ENCODE data around the gene FBXO41. TPM values are rescaled to one million over a fixed set of nuclear protein-coding genes. Genes with fewer than 3 reads are reported as not detected.
A peak's percentile ranks its signal among the peaks of the same experiment; 100 is the strongest.

The FBXO41 gene
- total and polyA plus RNA-seq, 9 of the 15 experiments (the other 6 are each of a cell fraction or from before 2014, with no cell fraction given) = 0.21 to 8.2 (median 3.5) TPM

GRCh38 chr2:73214120-73215035 is 69.9 kb downstream of the FBXO41 start, which contains the start of gene SMYD5 (continued):
- TF ChIP-seq ZNF134 (CRISPR knock-in tag; conservative IDR thresholded peaks at IDR 0.05) = no peak
- TF ChIP-seq CEBPB (tag; IDR thresholded peaks at IDR 0.05) = no peak
- no peak for TF ChIP-seq SETDB1 (IDR thresholded peaks at IDR 0.05; ENCODE audit: low read length)
- TF ChIP-seq SIN3B (IDR thresholded peaks at IDR 0.05; ENCODE audit: low read depth) = peak; percentile 73
- no peak for TF ChIP-seq ZC3H8 (IDR thresholded peaks at IDR 0.05)
- TF ChIP-seq MCM5 (IDR thresholded peaks at IDR 0.05; ENCODE audit: low read depth) = no peak
- TF ChIP-seq TCFL5 (CRISPR knock-in tag; conservative IDR thresholded peaks at IDR 0.05) = no peak
- no peak for TF ChIP-seq HNRNPUL1 (IDR thresholded peaks at IDR 0.05; ENCODE audit: low read length)
- TF ChIP-seq USF1 (CRISPR knock-in tag; IDR thresholded peaks at IDR 0.05) = no peak
- no peak for TF ChIP-seq NEUROD1 (IDR thresholded peaks at IDR 0.05; ENCODE audit: borderline replicate concordance, low read depth, low read length, partially characterized antibody)
- TF ChIP-seq HEY1 (CRISPR knock-in tag; IDR thresholded peaks at IDR 0.05; ENCODE audit: borderline replicate concordance) = no peak
- no peak for TF ChIP-seq ZBTB17 (CRISPR knock-in tag; IDR thresholded peaks at IDR 0.05)
- no peak for TF ChIP-seq E2F3 (CRISPR knock-in tag; IDR thresholded peaks at IDR 0.05)
- TF ChIP-seq, protein P1, sequence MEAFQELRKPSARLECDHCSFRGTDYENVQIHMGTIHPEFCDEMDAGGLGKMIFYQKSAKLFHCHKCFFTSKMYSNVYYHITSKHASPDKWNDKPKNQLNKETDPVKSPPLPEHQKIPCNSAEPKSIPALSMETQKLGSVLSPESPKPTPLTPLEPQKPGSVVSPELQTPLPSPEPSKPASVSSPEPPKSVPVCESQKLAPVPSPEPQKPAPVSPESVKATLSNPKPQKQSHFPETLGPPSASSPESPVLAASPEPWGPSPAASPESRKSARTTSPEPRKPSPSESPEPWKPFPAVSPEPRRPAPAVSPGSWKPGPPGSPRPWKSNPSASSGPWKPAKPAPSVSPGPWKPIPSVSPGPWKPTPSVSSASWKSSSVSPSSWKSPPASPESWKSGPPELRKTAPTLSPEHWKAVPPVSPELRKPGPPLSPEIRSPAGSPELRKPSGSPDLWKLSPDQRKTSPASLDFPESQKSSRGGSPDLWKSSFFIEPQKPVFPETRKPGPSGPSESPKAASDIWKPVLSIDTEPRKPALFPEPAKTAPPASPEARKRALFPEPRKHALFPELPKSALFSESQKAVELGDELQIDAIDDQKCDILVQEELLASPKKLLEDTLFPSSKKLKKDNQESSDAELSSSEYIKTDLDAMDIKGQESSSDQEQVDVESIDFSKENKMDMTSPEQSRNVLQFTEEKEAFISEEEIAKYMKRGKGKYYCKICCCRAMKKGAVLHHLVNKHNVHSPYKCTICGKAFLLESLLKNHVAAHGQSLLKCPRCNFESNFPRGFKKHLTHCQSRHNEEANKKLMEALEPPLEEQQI (IDR thresholded peaks at IDR 0.05) = no peak
- TF ChIP-seq SNRNP70 (optimal IDR thresholded peaks at IDR 0.05; ENCODE audit: low read depth, low read length) = no peak
- TF ChIP-seq CBX1 (IDR thresholded peaks at IDR 0.05; ENCODE audit: low read depth) = no peak; the same call in 1 of the 2 replicates
- TF ChIP-seq UBTF (IDR thresholded peaks at IDR 0.05; ENCODE audit: borderline replicate concordance in 1 of 2, low read depth in 2 of 2, low read length in 2 of 2) = no peak
- no peak for TF ChIP-seq THRA (IDR thresholded peaks at IDR 0.05)
- TF ChIP-seq MEF2D (tag; conservative IDR thresholded peaks at IDR 0.05; ENCODE audit: low read depth) = no peak
- TF ChIP-seq, protein P2, sequence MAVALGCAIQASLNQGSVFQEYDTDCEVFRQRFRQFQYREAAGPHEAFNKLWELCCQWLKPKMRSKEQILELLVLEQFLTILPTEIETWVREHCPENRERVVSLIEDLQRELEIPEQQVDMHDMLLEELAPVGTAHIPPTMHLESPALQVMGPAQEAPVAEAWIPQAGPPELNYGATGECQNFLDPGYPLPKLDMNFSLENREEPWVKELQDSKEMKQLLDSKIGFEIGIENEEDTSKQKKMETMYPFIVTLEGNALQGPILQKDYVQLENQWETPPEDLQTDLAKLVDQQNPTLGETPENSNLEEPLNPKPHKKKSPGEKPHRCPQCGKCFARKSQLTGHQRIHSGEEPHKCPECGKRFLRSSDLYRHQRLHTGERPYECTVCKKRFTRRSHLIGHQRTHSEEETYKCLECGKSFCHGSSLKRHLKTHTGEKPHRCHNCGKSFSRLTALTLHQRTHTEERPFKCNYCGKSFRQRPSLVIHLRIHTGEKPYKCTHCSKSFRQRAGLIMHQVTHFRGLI (CRISPR knock-in tag; IDR thresholded peaks at IDR 0.05) = no peak
